HEK293T (cell line): ENCODE measurements around the gene YIPF6.

Source experiments
- BHLHE40 ChIP-seq: fragments of 450-650 bp; IDR thresholded peaks from 2 replicates; pipeline ENCODE4 v1.6.1; 2016; ENCODE audit warnings: mild to moderate bottlenecking, moderate library complexity, borderline replicate concordance
- LEF1 ChIP-seq: fragments of 450-650 bp; IDR thresholded peaks from 2 replicates; pipeline ENCODE4 v1.6.1; 2017; ENCODE audit warnings: mild to moderate bottlenecking, borderline replicate concordance
- NFRKB ChIP-seq: fragments of 450-650 bp; IDR thresholded peaks from 2 replicates; pipeline ENCODE4 v1.6.1; 2016; ENCODE audit warnings: mild to moderate bottlenecking, moderate library complexity
- SUZ12 ChIP-seq: fragments of 450-650 bp; IDR thresholded peaks from 2 replicates; pipeline ENCODE4 v1.6.1; 2016; ENCODE audit warnings: mild to moderate bottlenecking
- TARDBP ChIP-seq: fragments of 450-650 bp; IDR thresholded peaks from 2 replicates; pipeline ENCODE4 v1.6.1; 2016

DNA sequence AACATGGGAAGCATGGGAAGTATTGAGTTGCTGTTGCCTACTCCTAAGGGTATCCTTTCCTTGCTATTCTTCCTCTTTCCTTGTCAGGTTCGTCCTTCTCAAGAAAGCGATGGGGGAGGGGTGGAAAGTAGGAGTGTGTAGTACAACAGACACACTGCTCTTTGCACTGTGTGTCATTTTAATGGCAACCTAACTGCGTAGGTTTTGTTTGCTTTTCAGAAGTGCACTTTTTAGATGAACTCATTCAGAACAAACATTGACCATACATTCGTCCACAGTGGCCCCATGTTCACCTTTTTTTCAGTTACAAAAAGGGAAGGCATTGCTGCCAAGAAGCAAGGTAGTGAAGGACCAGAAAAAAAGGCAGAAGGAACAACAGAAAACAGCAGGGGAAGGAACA is 10.2 kb upstream of the YIPF6 start:
- TF ChIP-seq SUZ12 (no peak), TARDBP (no peak), NFRKB (no peak), BHLHE40 (no peak), LEF1 (no peak)
